ENCODE measurements around the gene ASB13. TPM values are rescaled to one million over a fixed set of nuclear protein-coding genes. Genes with fewer than 3 reads are reported as not detected.

ASB13 gene
- total and polyA plus RNA-seq, 2 experiments from 2014 or later, result 11.6 to 20.2 TPM

DNA sequence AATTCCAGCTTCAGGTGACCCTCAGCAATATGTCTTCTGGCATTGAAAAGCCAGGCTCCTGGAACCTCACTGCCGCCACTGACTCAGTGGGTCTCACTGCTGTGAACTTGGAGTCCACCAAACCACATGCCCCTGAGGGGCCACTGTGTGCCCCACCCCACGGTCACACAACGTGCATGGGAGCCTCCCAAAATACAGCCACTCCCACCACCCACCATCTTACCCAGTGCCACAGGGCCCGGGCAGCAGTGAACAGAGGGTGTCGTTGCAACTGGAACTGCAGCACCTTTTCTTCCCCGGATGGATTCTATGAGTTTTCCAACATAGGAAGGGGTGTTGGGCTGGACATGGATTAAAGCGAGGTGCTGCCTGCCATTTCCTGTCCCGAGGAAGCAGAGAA lies 60.1 kb downstream of the ASB13 start:
- DNase-seq (ENCODE audit: low spot score), result no peak
- H2AFZ ChIP-seq, result no peak overlapping the region

More for the DNA sequence above, 60.1 kb downstream of the ASB13 start:
- no peaks in the 10 kb centered on the region for H3K79me2 ChIP-seq (replicated peaks; ENCODE audit: insufficient read depth)
- no peak overlapping the region for H3K4me3 Mint-ChIP-seq
- H3K4me1 ChIP-seq (ENCODE audit: insufficient read depth), result no peaks in the 10 kb centered on the region
- no peaks in the 10 kb centered on the region for H3K27me3 ChIP-seq (ENCODE audit: insufficient read depth)
- peaks cover 6% of the 10 kb centered on the region for H3K27me3 Mint-ChIP-seq (ENCODE audit: insufficient read depth, low read depth, poor library complexity)
- ATAC-seq, result no peak
- H3K4me3 ChIP-seq, result no peak overlapping the region
- H3K27ac ChIP-seq (ENCODE audit: low read depth), result no peak overlapping the region
- no peaks in the 10 kb centered on the region for H4K20me1 ChIP-seq (replicated peaks; ENCODE audit: insufficient read depth)
- no peaks in the 10 kb centered on the region for H3K36me3 ChIP-seq (ENCODE audit: insufficient read depth)
- no peak for TF ChIP-seq EZH2 (IDR thresholded peaks at IDR 0.05; ENCODE audit: low read depth, unreplicated experiment)
- TF ChIP-seq POLR2AphosphoS5 (IDR thresholded peaks at IDR 0.05; ENCODE audit: low read depth), result no peak
- TF ChIP-seq, protein P1, sequence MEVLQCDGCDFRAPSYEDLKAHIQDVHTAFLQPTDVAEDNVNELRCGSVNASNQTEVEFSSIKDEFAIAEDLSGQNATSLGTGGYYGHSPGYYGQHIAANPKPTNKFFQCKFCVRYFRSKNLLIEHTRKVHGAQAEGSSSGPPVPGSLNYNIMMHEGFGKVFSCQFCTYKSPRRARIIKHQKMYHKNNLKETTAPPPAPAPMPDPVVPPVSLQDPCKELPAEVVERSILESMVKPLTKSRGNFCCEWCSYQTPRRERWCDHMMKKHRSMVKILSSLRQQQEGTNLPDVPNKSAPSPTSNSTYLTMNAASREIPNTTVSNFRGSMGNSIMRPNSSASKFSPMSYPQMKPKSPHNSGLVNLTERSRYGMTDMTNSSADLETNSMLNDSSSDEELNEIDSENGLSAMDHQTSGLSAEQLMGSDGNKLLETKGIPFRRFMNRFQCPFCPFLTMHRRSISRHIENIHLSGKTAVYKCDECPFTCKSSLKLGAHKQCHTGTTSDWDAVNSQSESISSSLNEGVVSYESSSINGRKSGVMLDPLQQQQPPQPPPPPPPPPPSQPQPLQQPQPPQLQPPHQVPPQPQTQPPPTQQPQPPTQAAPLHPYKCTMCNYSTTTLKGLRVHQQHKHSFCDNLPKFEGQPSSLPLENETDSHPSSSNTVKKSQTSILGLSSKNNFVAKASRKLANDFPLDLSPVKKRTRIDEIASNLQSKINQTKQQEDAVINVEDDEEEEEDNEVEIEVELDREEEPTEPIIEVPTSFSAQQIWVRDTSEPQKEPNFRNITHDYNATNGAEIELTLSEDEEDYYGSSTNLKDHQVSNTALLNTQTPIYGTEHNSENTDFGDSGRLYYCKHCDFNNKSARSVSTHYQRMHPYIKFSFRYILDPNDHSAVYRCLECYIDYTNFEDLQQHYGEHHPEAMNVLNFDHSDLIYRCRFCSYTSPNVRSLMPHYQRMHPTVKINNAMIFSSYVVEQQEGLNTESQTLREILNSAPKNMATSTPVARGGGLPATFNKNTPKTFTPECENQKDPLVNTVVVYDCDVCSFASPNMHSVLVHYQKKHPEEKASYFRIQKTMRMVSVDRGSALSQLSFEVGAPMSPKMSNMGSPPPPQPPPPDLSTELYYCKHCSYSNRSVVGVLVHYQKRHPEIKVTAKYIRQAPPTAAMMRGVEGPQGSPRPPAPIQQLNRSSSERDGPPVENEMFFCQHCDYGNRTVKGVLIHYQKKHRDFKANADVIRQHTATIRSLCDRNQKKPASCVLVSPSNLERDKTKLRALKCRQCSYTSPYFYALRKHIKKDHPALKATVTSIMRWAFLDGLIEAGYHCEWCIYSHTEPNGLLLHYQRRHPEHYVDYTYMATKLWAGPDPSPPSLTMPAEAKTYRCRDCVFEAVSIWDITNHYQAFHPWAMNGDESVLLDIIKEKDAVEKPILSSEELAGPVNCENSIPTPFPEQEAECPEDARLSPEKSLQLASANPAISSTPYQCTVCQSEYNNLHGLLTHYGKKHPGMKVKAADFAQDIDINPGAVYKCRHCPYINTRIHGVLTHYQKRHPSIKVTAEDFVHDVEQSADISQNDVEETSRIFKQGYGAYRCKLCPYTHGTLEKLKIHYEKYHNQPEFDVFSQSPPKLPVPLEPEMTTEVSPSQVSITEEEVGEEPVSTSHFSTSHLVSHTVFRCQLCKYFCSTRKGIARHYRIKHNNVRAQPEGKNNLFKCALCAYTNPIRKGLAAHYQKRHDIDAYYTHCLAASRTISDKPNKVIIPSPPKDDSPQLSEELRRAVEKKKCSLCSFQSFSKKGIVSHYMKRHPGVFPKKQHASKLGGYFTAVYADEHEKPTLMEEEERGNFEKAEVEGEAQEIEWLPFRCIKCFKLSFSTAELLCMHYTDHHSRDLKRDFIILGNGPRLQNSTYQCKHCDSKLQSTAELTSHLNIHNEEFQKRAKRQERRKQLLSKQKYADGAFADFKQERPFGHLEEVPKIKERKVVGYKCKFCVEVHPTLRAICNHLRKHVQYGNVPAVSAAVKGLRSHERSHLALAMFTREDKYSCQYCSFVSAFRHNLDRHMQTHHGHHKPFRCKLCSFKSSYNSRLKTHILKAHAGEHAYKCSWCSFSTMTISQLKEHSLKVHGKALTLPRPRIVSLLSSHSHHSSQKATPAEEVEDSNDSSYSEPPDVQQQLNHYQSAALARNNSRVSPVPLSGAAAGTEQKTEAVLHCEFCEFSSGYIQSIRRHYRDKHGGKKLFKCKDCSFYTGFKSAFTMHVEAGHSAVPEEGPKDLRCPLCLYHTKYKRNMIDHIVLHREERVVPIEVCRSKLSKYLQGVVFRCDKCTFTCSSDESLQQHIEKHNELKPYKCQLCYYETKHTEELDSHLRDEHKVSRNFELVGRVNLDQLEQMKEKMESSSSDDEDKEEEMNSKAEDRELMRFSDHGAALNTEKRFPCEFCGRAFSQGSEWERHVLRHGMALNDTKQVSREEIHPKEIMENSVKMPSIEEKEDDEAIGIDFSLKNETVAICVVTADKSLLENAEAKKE (CRISPR knock-in tag; IDR thresholded peaks at IDR 0.05), result no peak
- TF ChIP-seq ZNF331 (CRISPR knock-in tag; IDR thresholded peaks at IDR 0.05; ENCODE audit: low read depth), result no peak
- no peak for TF ChIP-seq JUNB (IDR thresholded peaks at IDR 0.05; ENCODE audit: unreplicated experiment)
- no peak for TF ChIP-seq NANOG (IDR thresholded peaks at IDR 0.05; ENCODE audit: borderline replicate concordance)
- TF ChIP-seq CTCF (conservative IDR thresholded peaks at IDR 0.05; ENCODE audit: low read depth in 2 of 2), result no peak
- TF ChIP-seq EZH2phosphoT487 (IDR thresholded peaks at IDR 0.05; ENCODE audit: unreplicated experiment), result no peak
- TF ChIP-seq, protein P2, sequence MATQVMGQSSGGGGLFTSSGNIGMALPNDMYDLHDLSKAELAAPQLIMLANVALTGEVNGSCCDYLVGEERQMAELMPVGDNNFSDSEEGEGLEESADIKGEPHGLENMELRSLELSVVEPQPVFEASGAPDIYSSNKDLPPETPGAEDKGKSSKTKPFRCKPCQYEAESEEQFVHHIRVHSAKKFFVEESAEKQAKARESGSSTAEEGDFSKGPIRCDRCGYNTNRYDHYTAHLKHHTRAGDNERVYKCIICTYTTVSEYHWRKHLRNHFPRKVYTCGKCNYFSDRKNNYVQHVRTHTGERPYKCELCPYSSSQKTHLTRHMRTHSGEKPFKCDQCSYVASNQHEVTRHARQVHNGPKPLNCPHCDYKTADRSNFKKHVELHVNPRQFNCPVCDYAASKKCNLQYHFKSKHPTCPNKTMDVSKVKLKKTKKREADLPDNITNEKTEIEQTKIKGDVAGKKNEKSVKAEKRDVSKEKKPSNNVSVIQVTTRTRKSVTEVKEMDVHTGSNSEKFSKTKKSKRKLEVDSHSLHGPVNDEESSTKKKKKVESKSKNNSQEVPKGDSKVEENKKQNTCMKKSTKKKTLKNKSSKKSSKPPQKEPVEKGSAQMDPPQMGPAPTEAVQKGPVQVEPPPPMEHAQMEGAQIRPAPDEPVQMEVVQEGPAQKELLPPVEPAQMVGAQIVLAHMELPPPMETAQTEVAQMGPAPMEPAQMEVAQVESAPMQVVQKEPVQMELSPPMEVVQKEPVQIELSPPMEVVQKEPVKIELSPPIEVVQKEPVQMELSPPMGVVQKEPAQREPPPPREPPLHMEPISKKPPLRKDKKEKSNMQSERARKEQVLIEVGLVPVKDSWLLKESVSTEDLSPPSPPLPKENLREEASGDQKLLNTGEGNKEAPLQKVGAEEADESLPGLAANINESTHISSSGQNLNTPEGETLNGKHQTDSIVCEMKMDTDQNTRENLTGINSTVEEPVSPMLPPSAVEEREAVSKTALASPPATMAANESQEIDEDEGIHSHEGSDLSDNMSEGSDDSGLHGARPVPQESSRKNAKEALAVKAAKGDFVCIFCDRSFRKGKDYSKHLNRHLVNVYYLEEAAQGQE (IDR thresholded peaks at IDR 0.05; ENCODE audit: unreplicated experiment), result no peak
- TF ChIP-seq STAT1 (IDR thresholded peaks at IDR 0.05; ENCODE audit: unreplicated experiment), result no peak
- TF ChIP-seq CREB1 (CRISPR knock-in tag; IDR thresholded peaks at IDR 0.05; ENCODE audit: low read depth), result no peak
- no peak for TF ChIP-seq ZNF114 (CRISPR knock-in tag; IDR thresholded peaks at IDR 0.05)
- TF ChIP-seq, protein P3, sequence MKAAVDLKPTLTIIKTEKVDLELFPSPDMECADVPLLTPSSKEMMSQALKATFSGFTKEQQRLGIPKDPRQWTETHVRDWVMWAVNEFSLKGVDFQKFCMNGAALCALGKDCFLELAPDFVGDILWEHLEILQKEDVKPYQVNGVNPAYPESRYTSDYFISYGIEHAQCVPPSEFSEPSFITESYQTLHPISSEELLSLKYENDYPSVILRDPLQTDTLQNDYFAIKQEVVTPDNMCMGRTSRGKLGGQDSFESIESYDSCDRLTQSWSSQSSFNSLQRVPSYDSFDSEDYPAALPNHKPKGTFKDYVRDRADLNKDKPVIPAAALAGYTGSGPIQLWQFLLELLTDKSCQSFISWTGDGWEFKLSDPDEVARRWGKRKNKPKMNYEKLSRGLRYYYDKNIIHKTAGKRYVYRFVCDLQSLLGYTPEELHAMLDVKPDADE (IDR thresholded peaks at IDR 0.05), result no peak
- H3F3A ChIP-seq (replicated peaks; ENCODE audit: low read depth), result no peaks in the 10 kb centered on the region
- no peaks in the 10 kb centered on the region; the same call in 2 of the 3 replicates for H3K4me1 Mint-ChIP-seq
- H3K27ac Mint-ChIP-seq, result no peak overlapping the region
- H3K36me3 Mint-ChIP-seq (ENCODE audit: low read depth), result no peaks in the 10 kb centered on the region
- H3K9me2 ChIP-seq (ENCODE audit: insufficient read depth), result no peaks in the 10 kb centered on the region
- no peaks in the 10 kb centered on the region; the same call in 2 of the 3 replicates for H3K9me3 Mint-ChIP-seq
- no peak overlapping the region for H3K4me2 ChIP-seq

Measured in GM23338 (cell line).